ENCODE measurements around the gene CFAP65. TPM values are rescaled to one million over a fixed set of nuclear protein-coding genes. Genes with fewer than 3 reads are reported as not detected.

Gene CFAP65
- total and polyA plus RNA-seq, 2 of the 13 experiments (the other 11 are each of a cell fraction or from before 2014, with no cell fraction given): 0.05 TPM; not detected in 1

GRCh38 chr2:219071131-219071816 is 30.0 kb upstream of the CFAP65 start (continued):
- TF ChIP-seq SUZ12 (IDR thresholded peaks at IDR 0.05; ENCODE audit: low read depth, low read length) (no peak), ZNF513 (CRISPR knock-in tag; conservative IDR thresholded peaks at IDR 0.05) (no peak), RBM22 (optimal IDR thresholded peaks at IDR 0.05; ENCODE audit: low read length) (peak; percentile 69), ZNF772 (CRISPR knock-in tag; IDR thresholded peaks at IDR 0.05) (no peak), ZNF703 (CRISPR knock-in tag; IDR thresholded peaks at IDR 0.05; ENCODE audit: borderline replicate concordance) (peak; percentile 89), SP2 (CRISPR knock-in tag; IDR thresholded peaks at IDR 0.05) (no peak), ARHGAP35 (CRISPR knock-in tag; IDR thresholded peaks at IDR 0.05; ENCODE audit: borderline replicate concordance) (no peak), ZNF737 (CRISPR knock-in tag; IDR thresholded peaks at IDR 0.05; ENCODE audit: borderline replicate concordance) (no peak), ZBTB44 (CRISPR knock-in tag; IDR thresholded peaks at IDR 0.05) (no peak), FLYWCH1 (CRISPR knock-in tag; IDR thresholded peaks at IDR 0.05) (no peak), ZNF777 (CRISPR knock-in tag; IDR thresholded peaks at IDR 0.05) (no peak), ZNF788 (CRISPR knock-in tag; IDR thresholded peaks at IDR 0.05; ENCODE audit: borderline replicate concordance) (no peak; the same call in 1 of the 2 replicates), THAP9 (CRISPR knock-in tag; IDR thresholded peaks at IDR 0.05; ENCODE audit: borderline replicate concordance) (no peak), NBN (conservative IDR thresholded peaks at IDR 0.05) (no peak), PHF5A (CRISPR knock-in tag; IDR thresholded peaks at IDR 0.05; ENCODE audit: low read depth, unreplicated experiment) (no peak), ZNF224 (CRISPR knock-in tag; IDR thresholded peaks at IDR 0.05) (peak; percentile 89; the same call in 1 of the 2 replicates), SMAD3 (CRISPR knock-in tag; IDR thresholded peaks at IDR 0.05) (peak; percentile 65; the same call in 1 of the 2 replicates), ZNF24 (IDR thresholded peaks at IDR 0.05) (no peak), TCF12 (IDR thresholded peaks at IDR 0.05) (no peak), TCF12 (CRISPR knock-in tag; IDR thresholded peaks at IDR 0.05) (no peak), ZNF362 (CRISPR knock-in tag; IDR thresholded peaks at IDR 0.05; ENCODE audit: borderline replicate concordance) (no peak), ARNTL (CRISPR knock-in tag; IDR thresholded peaks at IDR 0.05) (peak; percentile 46; the same call in 1 of the 2 replicates), HNRNPH1 (optimal IDR thresholded peaks at IDR 0.05; ENCODE audit: low read depth, low read length) (no peak), SRF (IDR thresholded peaks at IDR 0.05; ENCODE audit: low read depth, low read length) (no peak), TBL1XR1 (IDR thresholded peaks at IDR 0.05; ENCODE audit: borderline replicate concordance, low read length, partially characterized antibody) (no peak)

Data from HepG2 (cell line).